Fibroblast of lung (primary cell): Measurements from ENCODE around the gene KIF26B. TPM values are rescaled to one million over a fixed set of nuclear protein-coding genes. Genes with fewer than 3 reads are reported as not detected.

Experiments used
- DNase-seq, 2 donors: peaks; one replicate each; pipeline versions ENCODE4 v3.0.0 to v3.0.0-alpha.2; 2010; ENCODE audit warnings: low read depth in 2 of 2
- H2AFZ ChIP-seq: 2 replicates; pipeline ENCODE4 v1.5.1; 2012; ENCODE audit warnings: low read length, control low read depth, inconsistent platforms
- H3K27ac ChIP-seq: 2 replicates; pipeline ENCODE4 v1.5.1; 2011; ENCODE audit warnings: low read length, control low read depth; ENCODE audit not compliant: insufficient read depth
- H3K27me3 ChIP-seq: 2 replicates; pipeline ENCODE4 v1.5.1; 2011; ENCODE audit warnings: mild to moderate bottlenecking, low read length; ENCODE audit not compliant: control insufficient read depth, insufficient read depth
- H3K36me3 ChIP-seq: 2 replicates; pipeline ENCODE4 v1.5.1; 2011; ENCODE audit warnings: low read length; ENCODE audit not compliant: control insufficient read depth, insufficient read depth
- H3K4me1 ChIP-seq: 2 replicates; pipeline ENCODE4 v1.5.1; 2011; ENCODE audit warnings: low read length; ENCODE audit not compliant: control insufficient read depth, insufficient read depth; ENCODE audit errors: extremely low read depth
- H3K4me2 ChIP-seq: 2 replicates; pipeline ENCODE4 v1.5.1; 2011; ENCODE audit warnings: low read length, control low read depth; ENCODE audit not compliant: insufficient read depth; ENCODE audit errors: extremely low read depth
- H3K4me3 ChIP-seq, 4 experiments: fragments of 200-600 bp in 1 of 4; sonication (generic) in 1 of 4; replicated peaks in 1 of 4; 2 replicates each; pipeline ENCODE4 v1.5.1; 2011 to 2016; ENCODE audit warnings: low read length in 4 of 4, low read depth in 3 of 4, mild to moderate bottlenecking in 3 of 4, control low read depth in 2 of 4, inconsistent platforms in 1 of 4, mixed read lengths in 1 of 4; ENCODE audit not compliant: insufficient read depth in 1 of 4; ENCODE audit errors: control extremely low read depth in 1 of 4
- H3K79me2 ChIP-seq: 2 replicates; pipeline ENCODE4 v1.5.1; 2012; ENCODE audit warnings: mild to moderate bottlenecking, low read length, inconsistent platforms; ENCODE audit not compliant: control insufficient read depth, insufficient read depth
- H3K9ac ChIP-seq: 2 replicates; pipeline ENCODE4 v1.5.1; 2011; ENCODE audit warnings: mild to moderate bottlenecking, low read length, control low read depth; ENCODE audit not compliant: insufficient read depth
- H3K9me3 ChIP-seq: 2 replicates; pipeline ENCODE4 v1.5.1; 2012; ENCODE audit warnings: low read depth, low read length; ENCODE audit not compliant: control insufficient read depth, insufficient read depth
- H4K20me1 ChIP-seq: 2 replicates; pipeline ENCODE4 v1.5.1; 2011; ENCODE audit warnings: low read length; ENCODE audit not compliant: control insufficient read depth, insufficient read depth; ENCODE audit errors: extremely low read depth
- EZH2 ChIP-seq: IDR thresholded peaks from 2 replicates; pipeline ENCODE4 v1.5.1; 2012; ENCODE audit warnings: low read length, control low read depth, mild to moderate bottlenecking; ENCODE audit errors: missing control alignments
- polyA plus RNA-seq, 2 donors: library from polyadenylated mRNA; depleted of rRNA in 1 of 2; stranded (reverse) in 1 of 2; unstranded in 1 of 2; fragments of >200 nt; gene quantifications; 2 replicates each; pipeline ENCODE4 v1.2.1, GENCODE V29; 2011 to 2012; ENCODE audit warnings: missing spikeins in 1 of 2
- total RNA-seq: library from RNA; depleted of rRNA; stranded (reverse); fragments of >200 nt; gene quantifications from 2 replicates; pipeline ENCODE4 v1.2.1, GENCODE V29; 2014
- TF ChIP-seq, protein P1 (sequence below), 2 donors: IDR thresholded peaks in 1 of 2; conservative IDR thresholded peaks in 1 of 2; 1 replicate in 1 of 2; 2 replicates in 1 of 2; pipeline ENCODE4 v1.5.1; 2011 to 2012; ENCODE audit warnings: low read length in 2 of 2, control low read depth in 1 of 2, inconsistent platforms in 1 of 2, low read depth in 1 of 2, mild to moderate bottlenecking in 1 of 2

Gene KIF26B
- total and polyA plus RNA-seq, 2 donors (not counting 1 experiment from before 2014, with no cell fraction given), result 5.3 to 6.1 TPM

DNA sequence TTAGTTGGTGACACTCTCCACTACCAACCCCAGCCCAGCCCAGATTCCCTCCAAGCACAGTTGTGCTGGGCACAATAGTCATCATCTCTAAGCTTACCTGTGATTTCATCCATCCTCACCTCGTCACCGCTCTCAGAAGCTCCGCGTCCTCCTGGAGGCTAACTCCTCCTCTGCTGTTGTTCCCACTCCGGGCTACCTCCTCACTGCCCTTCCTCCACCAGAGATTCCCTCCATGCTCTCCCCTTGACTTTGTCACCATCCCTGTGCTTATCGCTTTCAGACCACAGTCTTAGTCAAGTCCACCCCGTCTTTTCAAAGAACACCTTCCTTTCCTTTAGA, 47.0 kb upstream of the KIF26B start:
- Histone ChIP-seq H3K4me2 (no peak overlapping the region), H3K27me3 (no peaks in the 10 kb centered on the region), H3K4me3 (no peak overlapping the region), H3K4me1 (no peaks in the 10 kb centered on the region), H3K27ac (no peak overlapping the region), H3K36me3 (no peaks in the 10 kb centered on the region), H2AFZ (no peak overlapping the region), H4K20me1 (no peaks in the 10 kb centered on the region), H3K9ac (no peak overlapping the region), H3K9me3 (no peaks in the 10 kb centered on the region), H3K79me2 (no peaks in the 10 kb centered on the region)
- no peak for DNase-seq
- TF ChIP-seq, protein P1, sequence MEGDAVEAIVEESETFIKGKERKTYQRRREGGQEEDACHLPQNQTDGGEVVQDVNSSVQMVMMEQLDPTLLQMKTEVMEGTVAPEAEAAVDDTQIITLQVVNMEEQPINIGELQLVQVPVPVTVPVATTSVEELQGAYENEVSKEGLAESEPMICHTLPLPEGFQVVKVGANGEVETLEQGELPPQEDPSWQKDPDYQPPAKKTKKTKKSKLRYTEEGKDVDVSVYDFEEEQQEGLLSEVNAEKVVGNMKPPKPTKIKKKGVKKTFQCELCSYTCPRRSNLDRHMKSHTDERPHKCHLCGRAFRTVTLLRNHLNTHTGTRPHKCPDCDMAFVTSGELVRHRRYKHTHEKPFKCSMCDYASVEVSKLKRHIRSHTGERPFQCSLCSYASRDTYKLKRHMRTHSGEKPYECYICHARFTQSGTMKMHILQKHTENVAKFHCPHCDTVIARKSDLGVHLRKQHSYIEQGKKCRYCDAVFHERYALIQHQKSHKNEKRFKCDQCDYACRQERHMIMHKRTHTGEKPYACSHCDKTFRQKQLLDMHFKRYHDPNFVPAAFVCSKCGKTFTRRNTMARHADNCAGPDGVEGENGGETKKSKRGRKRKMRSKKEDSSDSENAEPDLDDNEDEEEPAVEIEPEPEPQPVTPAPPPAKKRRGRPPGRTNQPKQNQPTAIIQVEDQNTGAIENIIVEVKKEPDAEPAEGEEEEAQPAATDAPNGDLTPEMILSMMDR (conservative IDR thresholded peaks at IDR 0.05 in 1 of 2, IDR thresholded peaks at IDR 0.05 in 1 of 2; ENCODE audit: low read depth in 1 of 2, low read length in 2 of 2), result no peak
- TF ChIP-seq EZH2, result no peak

DNA sequence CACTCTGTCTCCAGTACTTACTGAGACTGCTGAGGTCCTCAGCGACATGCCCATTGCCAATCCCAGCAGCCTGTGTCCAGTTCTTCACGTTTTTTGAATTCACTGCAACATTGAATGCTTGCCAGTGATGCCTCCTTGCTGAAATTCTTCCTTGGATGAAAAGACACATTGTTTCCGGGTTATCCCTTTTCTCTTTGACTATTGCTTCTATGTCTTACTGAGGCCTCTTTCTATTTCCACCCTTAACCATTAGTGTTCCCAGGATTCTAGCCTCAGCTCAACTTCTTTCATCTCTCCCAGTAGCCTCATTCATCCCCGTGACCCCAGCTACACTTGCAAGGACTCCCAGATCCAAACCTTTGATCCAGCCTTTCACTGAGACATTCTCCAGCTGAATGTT, 46.5 kb upstream of the KIF26B start:
- no peak overlapping the region for H3K27ac ChIP-seq
- H3K36me3 ChIP-seq, result no peaks in the 10 kb centered on the region
- no peak overlapping the region for H3K9ac ChIP-seq
- no peak for DNase-seq
- H3K79me2 ChIP-seq, result no peaks in the 10 kb centered on the region
- no peaks in the 10 kb centered on the region for H3K27me3 ChIP-seq
- no peak for TF ChIP-seq EZH2
- TF ChIP-seq, protein P1 (conservative IDR thresholded peaks at IDR 0.05 in 1 of 2, IDR thresholded peaks at IDR 0.05 in 1 of 2; ENCODE audit: low read depth in 1 of 2, low read length in 2 of 2), result no peak
- no peaks in the 10 kb centered on the region for H3K4me1 ChIP-seq
- no peaks in the 10 kb centered on the region for H3K9me3 ChIP-seq
- no peak overlapping the region for H3K4me3 ChIP-seq
- H4K20me1 ChIP-seq, result no peaks in the 10 kb centered on the region
- no peak overlapping the region for H3K4me2 ChIP-seq
- no peak overlapping the region for H2AFZ ChIP-seq

DNA sequence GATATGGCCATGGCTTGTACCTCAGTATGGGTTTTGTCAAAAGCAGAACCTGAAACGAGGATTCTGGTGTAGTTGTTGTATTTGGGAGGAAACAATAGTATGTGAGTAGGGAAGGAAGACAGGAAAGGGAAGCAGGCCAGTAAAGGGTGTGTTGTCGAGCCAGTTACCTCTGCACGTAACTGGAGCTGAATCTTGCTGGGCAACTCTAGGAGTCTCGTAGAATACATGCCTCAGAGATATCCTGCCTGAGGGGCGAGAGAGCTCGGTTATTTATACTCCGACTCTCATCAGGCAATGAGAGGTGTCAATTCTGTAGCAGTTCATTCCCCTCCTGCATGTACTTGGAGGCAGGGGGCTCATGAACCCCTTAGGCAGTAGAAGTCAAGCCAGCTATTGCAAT, 45.9 kb upstream of the KIF26B start:
- no peaks in the 10 kb centered on the region for H3K9me3 ChIP-seq
- H3K36me3 ChIP-seq, result no peaks in the 10 kb centered on the region
- H3K4me1 ChIP-seq, result no peaks in the 10 kb centered on the region
- no peak for DNase-seq
- no peak overlapping the region for H3K9ac ChIP-seq
- no peaks in the 10 kb centered on the region for H4K20me1 ChIP-seq
- no peaks in the 10 kb centered on the region for H3K27me3 ChIP-seq
- H2AFZ ChIP-seq, result no peak overlapping the region
- TF ChIP-seq, protein P1 (conservative IDR thresholded peaks at IDR 0.05 in 1 of 2, IDR thresholded peaks at IDR 0.05 in 1 of 2; ENCODE audit: low read depth in 1 of 2, low read length in 2 of 2), result no peak
- TF ChIP-seq EZH2, result no peak
- no peak overlapping the region for H3K27ac ChIP-seq
- H3K4me3 ChIP-seq, result no peak overlapping the region
- H3K4me2 ChIP-seq, result no peak overlapping the region
- no peaks in the 10 kb centered on the region for H3K79me2 ChIP-seq
